Fibroblast of villous mesenchyme (primary cell): ENCODE measurements around the gene DIP2A. TPM values are rescaled to one million over a fixed set of nuclear protein-coding genes. Genes with fewer than 3 reads are reported as not detected.

Source experiments
- DNase-seq: peaks from one replicate; pipeline ENCODE4 v3.0.0-alpha.2; 2010; ENCODE audit warnings: low read depth
- H3K4me3 ChIP-seq: 2 replicates; pipeline ENCODE4 v1.5.1; 2011; ENCODE audit warnings: low read depth, mild to moderate bottlenecking, low read length
- CTCF ChIP-seq: IDR thresholded peaks from 2 replicates; pipeline ENCODE4 v1.5.1; 2012; ENCODE audit warnings: low read depth, mild to moderate bottlenecking, low read length; ENCODE audit not compliant: insufficient read depth
- total RNA-seq: library from RNA; depleted of rRNA; stranded (reverse); fragments of >200 nt; gene quantifications from 2 replicates; pipeline ENCODE4 v1.2.3, GENCODE V29; 2012

DIP2A gene
- total RNA-seq, 1 donor, result 32.0 TPM

GRCh38 chr21:46556802-46557201 lies 98.1 kb downstream of the DIP2A start:
- TF ChIP-seq CTCF, result no peak
- no peak for DNase-seq

GRCh38 chr21:46557469-46557868 lies 98.8 kb downstream of the DIP2A start:
- no peak overlapping the region for H3K4me3 ChIP-seq
- DNase-seq, result no peak
- no peak for TF ChIP-seq CTCF

More at GRCh38 chr21:46556802-46557201, 98.1 kb downstream of the DIP2A start:
- H3K4me3 ChIP-seq, result no peak overlapping the region

- no peak for DNase-seq
- no peak overlapping the region for H3K4me3 ChIP-seq
- TF ChIP-seq CTCF, result no peak
These were observed 99.3 kb downstream of the DIP2A start for GRCh38 chr21:46557919-46558392.

GRCh38 chr21:46559291-46559983 lies 100.7 kb downstream of the DIP2A start:
- H3K4me3 ChIP-seq, result no peak overlapping the region
- DNase-seq, result no peak
- no peak for TF ChIP-seq CTCF

GRCh38 chr21:46560568-46561444 lies 102.1 kb downstream of the DIP2A start:
- DNase-seq, result no peak
- H3K4me3 ChIP-seq, result no peak overlapping the region
- TF ChIP-seq CTCF, result no peak

GRCh38 chr21:46561445-46562090 lies 102.9 kb downstream of the DIP2A start:
- DNase-seq, result no peak
- H3K4me3 ChIP-seq, result no peak overlapping the region
- no peak for TF ChIP-seq CTCF
